ENCODE results near the gene TGFB2.

- TF ChIP-seq CTCF (IDR thresholded peaks at IDR 0.05) (no peak), POLR2A (IDR thresholded peaks at IDR 0.05) (no peak), EP300 (IDR thresholded peaks at IDR 0.05) (no peak), POLR2AphosphoS5 (IDR thresholded peaks at IDR 0.05) (no peak)
These were observed 31.6 kb downstream of the TGFB2 start for GRCh38 chr1:218376722-218377121.

Measured in stomach (tissue), 4 donors.